ENCODE measurements around the gene ALG3. TPM values are rescaled to one million over a fixed set of nuclear protein-coding genes. Genes with fewer than 3 reads are reported as not detected.

ALG3 gene
- total and polyA plus RNA-seq, 9 of the 15 experiments (the other 6 are each of a cell fraction or from before 2014, with no cell fraction given): 37.5 to 107 (median 80.1) TPM

- TF ChIP-seq MIER1 (IDR thresholded peaks at IDR 0.05; ENCODE audit: low read depth) (peak; percentile 84), THAP7 (CRISPR knock-in tag; IDR thresholded peaks at IDR 0.05) (no peak), ATF4 (CRISPR knock-in tag; IDR thresholded peaks at IDR 0.05) (no peak), SAP30 (IDR thresholded peaks at IDR 0.05; ENCODE audit: borderline replicate concordance, insufficient read depth, low read depth, low read length, poor library complexity, severe bottlenecking) (no peak), NFIX (CRISPR knock-in tag; IDR thresholded peaks at IDR 0.05; ENCODE audit: low read depth) (no peak), NCOA1 (IDR thresholded peaks at IDR 0.05; ENCODE audit: low read depth) (no peak), REST (IDR thresholded peaks at IDR 0.05; ENCODE audit: borderline replicate concordance) (peak; percentile 85), REST (CRISPR knock-in tag; IDR thresholded peaks at IDR 0.05; ENCODE audit: low read depth) (peak; percentile 90), ZNF253 (CRISPR knock-in tag; conservative IDR thresholded peaks at IDR 0.05) (no peak), VEZF1 (CRISPR knock-in tag; IDR thresholded peaks at IDR 0.05) (peak; percentile 95), CREB5 (CRISPR knock-in tag; IDR thresholded peaks at IDR 0.05) (no peak), CHD1 (IDR thresholded peaks at IDR 0.05; ENCODE audit: low read length) (no peak), ZC3H11A (IDR thresholded peaks at IDR 0.05; ENCODE audit: low read depth, low read length) (no peak), RB1 (IDR thresholded peaks at IDR 0.05; ENCODE audit: low read depth) (peak; percentile 32; the same call in 1 of the 2 replicates)
These were observed 11.3 kb upstream of the ALG3 start (continued) for GRCh38 chr3:184259878-184260723.

Data from K562 (cell line).